Measurements from ENCODE around the gene YKT6.
"Not testable (repeated sequence)": the region's sequence is repeated elsewhere in the genome, so short reads cannot be mapped to it uniquely, and the experiment has no call there.

YKT6 gene

GRCh38 chr7:44197474-44197873 lies 3.3 kb upstream of the YKT6 start:
- DNase-seq (ENCODE audit: low spot score), result no peak
- in situ Hi-C loops (cut with MboI; ENCODE audit: low sequenced_read_pairs, unreplicated experiment), result no loop called here

DNA sequence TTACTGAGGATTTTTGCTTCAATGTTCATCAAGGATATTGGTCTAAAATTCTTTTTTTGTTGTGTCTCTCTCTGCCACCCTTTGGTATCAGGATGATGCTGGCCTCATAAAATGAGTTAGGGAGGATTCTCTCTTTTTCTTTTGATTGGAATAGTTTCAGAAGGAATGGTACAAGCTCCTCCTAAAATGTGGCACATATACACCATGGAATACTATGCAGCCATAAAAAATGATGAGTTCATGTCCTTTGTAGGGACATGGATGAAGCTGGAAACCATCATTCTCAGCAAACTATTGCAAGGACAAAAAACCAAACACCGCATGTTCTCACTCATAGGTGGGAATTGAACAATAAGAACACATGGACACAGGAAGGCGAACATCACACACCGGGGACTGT lies 615 bp upstream of the YKT6 start:
- in situ Hi-C loops (cut with MboI; ENCODE audit: low sequenced_read_pairs, unreplicated experiment); DNase-seq (ENCODE audit: low spot score): not testable (repeated sequence)

More at GRCh38 chr7:44197474-44197873, 3.3 kb upstream of the YKT6 start:
- TF ChIP-seq, protein P1, sequence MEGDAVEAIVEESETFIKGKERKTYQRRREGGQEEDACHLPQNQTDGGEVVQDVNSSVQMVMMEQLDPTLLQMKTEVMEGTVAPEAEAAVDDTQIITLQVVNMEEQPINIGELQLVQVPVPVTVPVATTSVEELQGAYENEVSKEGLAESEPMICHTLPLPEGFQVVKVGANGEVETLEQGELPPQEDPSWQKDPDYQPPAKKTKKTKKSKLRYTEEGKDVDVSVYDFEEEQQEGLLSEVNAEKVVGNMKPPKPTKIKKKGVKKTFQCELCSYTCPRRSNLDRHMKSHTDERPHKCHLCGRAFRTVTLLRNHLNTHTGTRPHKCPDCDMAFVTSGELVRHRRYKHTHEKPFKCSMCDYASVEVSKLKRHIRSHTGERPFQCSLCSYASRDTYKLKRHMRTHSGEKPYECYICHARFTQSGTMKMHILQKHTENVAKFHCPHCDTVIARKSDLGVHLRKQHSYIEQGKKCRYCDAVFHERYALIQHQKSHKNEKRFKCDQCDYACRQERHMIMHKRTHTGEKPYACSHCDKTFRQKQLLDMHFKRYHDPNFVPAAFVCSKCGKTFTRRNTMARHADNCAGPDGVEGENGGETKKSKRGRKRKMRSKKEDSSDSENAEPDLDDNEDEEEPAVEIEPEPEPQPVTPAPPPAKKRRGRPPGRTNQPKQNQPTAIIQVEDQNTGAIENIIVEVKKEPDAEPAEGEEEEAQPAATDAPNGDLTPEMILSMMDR (IDR thresholded peaks at IDR 0.05; ENCODE audit: borderline replicate concordance, control extremely low read depth, extremely low read depth, insufficient read depth, missing control alignments), result no peak

DNA sequence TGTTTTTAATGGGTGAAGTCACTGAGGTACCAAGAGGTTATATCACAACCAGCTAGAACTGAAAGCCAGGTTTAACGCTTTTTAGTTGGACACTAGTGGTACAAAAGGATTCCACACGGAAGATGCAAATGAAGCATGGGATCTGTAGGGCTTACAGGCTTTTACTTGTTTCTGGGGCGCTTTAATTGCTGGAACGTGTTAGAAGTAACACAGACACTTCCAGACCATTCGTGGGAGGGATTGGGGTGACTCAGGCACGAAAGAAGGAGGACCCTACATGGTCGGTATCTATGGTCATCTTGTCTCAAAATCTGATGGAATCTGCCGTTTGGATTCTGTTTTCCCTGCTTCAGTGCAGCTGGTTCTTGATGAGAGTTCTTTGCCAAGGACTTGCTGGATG lies 1.0 kb downstream of the YKT6 start:
- TF ChIP-seq, protein P1 (IDR thresholded peaks at IDR 0.05; ENCODE audit: borderline replicate concordance, control extremely low read depth, extremely low read depth, insufficient read depth, missing control alignments), result no peak
- in situ Hi-C loops (cut with MboI; ENCODE audit: low sequenced_read_pairs, unreplicated experiment), result no loop called here
- DNase-seq (ENCODE audit: low spot score), result no peak

DNA sequence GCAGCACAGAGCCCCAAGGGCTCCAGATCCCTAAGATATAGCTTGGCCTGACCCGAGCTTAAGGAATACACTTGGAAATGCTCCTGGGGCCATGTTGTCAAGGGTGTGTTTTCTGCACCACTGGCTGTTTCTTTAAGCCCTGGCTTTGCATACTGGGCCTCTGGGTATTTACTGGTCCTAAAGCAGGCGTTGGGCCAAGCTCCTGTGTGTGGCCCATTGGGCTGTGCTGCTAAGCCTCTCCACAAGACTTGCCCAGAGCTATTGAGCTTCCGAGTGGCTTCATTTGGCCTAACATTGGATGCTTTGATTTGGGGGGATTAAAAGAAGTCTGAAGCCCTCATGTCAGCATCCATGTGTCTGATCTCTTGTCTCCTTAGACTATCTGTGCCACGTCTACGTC lies 5.2 kb downstream of the YKT6 start:
- in situ Hi-C loops (cut with MboI; ENCODE audit: low sequenced_read_pairs, unreplicated experiment), result no loop called here

DNA sequence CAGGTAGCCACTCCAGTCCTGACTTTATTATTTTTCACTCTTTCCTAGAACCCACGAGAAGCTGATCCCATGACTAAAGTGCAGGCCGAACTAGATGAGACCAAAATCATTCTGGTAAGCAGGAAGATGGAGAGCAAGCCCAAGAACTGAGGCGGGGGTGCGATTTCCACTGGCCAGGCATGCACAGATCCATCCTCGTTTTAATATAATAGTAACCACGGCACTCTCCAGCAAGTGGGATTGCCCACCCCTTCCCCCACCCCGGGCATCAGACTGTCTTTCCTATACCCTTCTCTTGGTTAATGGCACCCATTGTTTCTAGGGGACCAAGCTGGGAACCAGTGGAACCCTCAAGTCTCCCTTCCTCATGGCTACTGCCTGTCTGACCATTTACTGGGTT lies 7.3 kb downstream of the YKT6 start:
- DNase-seq (ENCODE audit: low spot score), result no peak
- TF ChIP-seq, protein P1 (IDR thresholded peaks at IDR 0.05; ENCODE audit: borderline replicate concordance, control extremely low read depth, extremely low read depth, insufficient read depth, missing control alignments), result no peak
- in situ Hi-C loops (cut with MboI; ENCODE audit: low sequenced_read_pairs, unreplicated experiment), result no loop called here

More for the DNA sequence above, 5.2 kb downstream of the YKT6 start:
- TF ChIP-seq, protein P1 (IDR thresholded peaks at IDR 0.05; ENCODE audit: borderline replicate concordance, control extremely low read depth, extremely low read depth, insufficient read depth, missing control alignments), result no peak
- no peak for DNase-seq (ENCODE audit: low spot score)

- in situ Hi-C loops (cut with MboI; ENCODE audit: low sequenced_read_pairs, unreplicated experiment), result no loop called here
- TF ChIP-seq, protein P1 (IDR thresholded peaks at IDR 0.05; ENCODE audit: borderline replicate concordance, control extremely low read depth, extremely low read depth, insufficient read depth, missing control alignments), result no peak
These were observed 9.3 kb downstream of the YKT6 start for GRCh38 chr7:44210107-44210506.

DNA sequence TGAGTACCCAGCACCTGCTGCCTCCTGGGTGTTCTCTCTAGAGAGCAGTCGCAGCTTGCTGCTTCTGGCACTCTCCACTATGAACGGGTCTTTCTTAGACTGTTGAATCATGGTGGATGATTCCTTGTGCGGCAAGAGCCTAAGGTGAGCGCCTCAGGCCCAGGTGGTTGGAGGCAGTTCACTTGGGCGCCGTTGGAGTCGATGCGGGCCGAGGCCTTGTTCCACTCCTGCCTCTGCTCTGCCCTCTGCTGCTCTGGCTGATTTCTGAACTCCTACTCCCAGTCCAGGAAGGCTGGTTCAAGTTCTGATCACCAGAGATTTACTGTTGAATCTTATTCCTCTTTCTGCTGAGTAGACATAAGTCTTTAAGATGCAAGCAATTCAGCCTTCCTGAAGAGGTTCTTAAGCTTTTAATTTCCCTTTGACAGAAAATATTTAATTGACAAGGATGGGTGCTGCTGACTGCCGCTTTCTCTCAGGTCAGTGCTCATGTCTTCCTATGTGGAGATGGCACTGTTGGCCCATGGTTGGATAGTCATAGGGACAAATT lies 10.4 kb downstream of the YKT6 start:
- no peak for DNase-seq (ENCODE audit: low spot score)
- in situ Hi-C loops (cut with MboI; ENCODE audit: low sequenced_read_pairs, unreplicated experiment), result no loop called here
- TF ChIP-seq, protein P1 (IDR thresholded peaks at IDR 0.05; ENCODE audit: borderline replicate concordance, control extremely low read depth, extremely low read depth, insufficient read depth, missing control alignments), result no peak

More at GRCh38 chr7:44210107-44210506, 9.3 kb downstream of the YKT6 start:
- no peak for DNase-seq (ENCODE audit: low spot score)
